ENCODE data around the gene PXN.

PXN gene

DNA sequence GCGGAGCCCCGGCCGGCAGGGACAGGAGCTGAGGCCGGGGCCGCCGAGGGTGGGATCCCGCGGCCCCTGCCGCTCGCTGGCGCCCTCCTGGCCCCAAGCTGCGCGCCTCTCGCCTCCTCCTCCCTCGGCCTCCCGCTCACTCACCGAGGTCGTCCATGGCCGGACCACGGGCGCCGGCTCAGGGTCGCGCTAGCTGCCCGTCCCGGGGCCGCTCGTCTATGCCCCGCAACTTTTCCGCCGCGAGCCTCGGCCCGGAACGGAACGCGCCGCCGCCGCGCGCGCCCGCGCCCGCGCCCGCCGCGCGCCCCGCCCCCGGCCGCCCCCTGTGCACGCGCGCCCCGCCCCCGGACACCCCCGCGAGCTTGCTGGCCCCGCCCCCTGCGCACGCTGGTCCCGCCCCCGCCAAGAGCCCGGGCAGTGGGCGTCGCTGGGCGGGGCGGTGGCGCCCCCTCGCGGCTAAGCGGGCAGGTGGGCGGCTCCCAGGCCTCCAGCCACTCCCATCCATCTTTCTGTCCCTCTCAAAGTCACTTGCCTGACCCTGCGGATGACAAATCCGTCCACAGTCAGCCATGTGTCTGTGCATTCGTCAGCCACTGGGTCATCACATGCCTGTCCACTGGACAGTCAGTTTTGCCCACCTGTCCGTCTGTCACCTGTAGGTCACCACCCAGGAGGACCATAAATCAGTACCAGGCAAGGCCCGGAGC, at the start of gene PXN:
TSS of gene PXN (minus strand) at position 258 of the 707 bp plus-strand sequence. CDS start at position 157, 101 bp downstream.
- DNase-seq (ENCODE audit: low read depth) = peak; percentile 85

GRCh38 chr12:120314220-120314619, 48.7 kb upstream of the PXN start:
- DNase-seq (ENCODE audit: low read depth) = no peak

- DNase-seq (ENCODE audit: low read depth) = peak; percentile 84
Measured at GRCh38 chr12:120301962-120302815, 36.7 kb upstream of the PXN start, which contains the start of gene SIRT4. TSS of gene SIRT4 (plus strand) at chr12:120302321. CDS start at chr12:120303562, 1,241 bp downstream.

DNA sequence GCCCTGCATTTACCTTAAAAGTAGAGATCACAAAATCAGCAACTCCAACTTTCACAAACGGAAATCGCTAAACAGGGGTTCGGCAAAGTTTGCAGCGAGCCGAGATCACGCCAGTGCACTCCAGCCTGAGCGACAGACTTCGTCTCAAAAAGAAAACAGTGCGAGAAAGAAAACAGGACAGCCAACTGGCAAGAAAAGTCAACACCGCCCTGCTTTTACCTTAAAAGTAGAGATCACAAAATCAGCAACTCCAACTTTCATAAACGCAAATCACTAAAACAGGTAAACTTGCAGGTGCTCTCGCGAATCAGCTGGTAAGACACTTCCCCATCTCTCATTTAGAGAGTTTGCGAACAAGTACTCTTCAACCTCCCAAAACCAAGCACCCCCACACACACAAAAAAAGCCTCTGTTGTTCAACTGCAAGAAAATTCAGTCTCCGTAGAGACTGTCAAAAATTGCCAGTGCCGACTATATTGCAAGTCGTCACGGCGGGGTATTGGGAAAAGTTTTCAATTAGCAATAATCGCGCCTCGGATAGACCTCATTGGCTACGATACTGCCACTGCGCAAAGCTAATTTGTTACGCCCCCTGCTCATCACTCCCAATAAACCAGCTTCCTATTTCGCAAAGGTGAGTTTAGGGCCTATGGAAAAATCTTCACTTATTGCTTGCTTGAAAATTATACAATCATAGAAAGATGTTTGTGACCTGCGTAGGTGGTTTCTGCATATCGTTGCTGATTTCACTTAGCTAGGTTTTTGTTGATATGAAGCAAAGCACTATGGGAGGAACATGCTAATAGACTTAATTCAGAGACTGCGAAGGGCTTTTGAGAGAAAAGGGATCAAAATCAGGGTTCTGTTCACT, 27.4 kb upstream of the PXN start, which contains the start of gene RNU4-1:
TSS of gene RNU4-1 (minus strand) at position 577 of the 871 bp plus-strand sequence.
- peak; percentile 67 for DNase-seq (ENCODE audit: low read depth)

- DNase-seq (ENCODE audit: low read depth) = peak; percentile 4
Measured at GRCh38 chr12:120292411-120292660, 26.8 kb upstream of the PXN start.

- DNase-seq (ENCODE audit: low read depth) = no peak
Measured at GRCh38 chr12:120290609-120291305, 25.2 kb upstream of the PXN start.

DNA sequence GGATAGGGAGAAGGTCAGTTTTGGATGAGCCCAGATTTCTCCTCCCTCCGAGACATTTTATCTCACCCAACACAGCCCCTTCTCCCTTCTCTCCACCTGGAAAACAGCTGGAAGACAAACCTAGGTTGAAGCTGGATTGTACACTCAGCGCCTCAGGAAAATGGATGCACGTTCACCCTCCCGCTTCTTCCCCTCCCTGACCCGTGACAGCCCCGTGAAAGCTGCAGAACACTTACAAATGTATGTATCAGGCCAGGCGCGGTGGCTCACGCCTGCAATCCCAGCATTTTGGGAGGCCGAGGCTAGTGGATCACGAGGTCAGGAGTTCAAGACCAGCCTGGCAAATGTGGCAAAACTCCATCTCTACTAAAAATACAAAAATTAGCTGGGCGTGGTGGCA, 22.0 kb upstream of the PXN start:
- no peak for DNase-seq (ENCODE audit: low read depth)

- no peak for DNase-seq (ENCODE audit: low read depth)
Measured at GRCh38 chr12:120286768-120287490, 21.4 kb upstream of the PXN start.

DNA sequence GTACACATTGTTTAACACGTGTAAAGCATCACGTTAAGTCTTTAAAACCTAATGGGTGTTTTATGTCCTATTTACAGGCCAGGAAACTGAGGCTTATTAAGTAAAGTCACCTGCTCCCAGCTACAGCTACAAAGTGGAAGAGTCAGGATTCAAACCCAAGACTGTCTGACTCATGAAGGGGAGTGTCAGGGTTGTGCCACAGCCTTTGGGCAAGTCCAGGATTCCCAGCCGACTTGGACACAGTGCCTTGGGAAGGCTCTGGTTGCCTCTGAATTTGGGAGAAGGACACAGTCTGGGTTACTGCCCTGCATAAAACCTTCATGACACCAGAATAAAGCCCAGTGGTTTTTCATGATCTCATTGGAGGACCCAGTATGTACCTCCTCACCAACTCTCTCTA, 18.9 kb upstream of the PXN start:
- no peak for DNase-seq (ENCODE audit: low read depth)

- no peak for DNase-seq (ENCODE audit: low read depth)
Measured at GRCh38 chr12:120283318-120283717, 17.8 kb upstream of the PXN start.

DNA sequence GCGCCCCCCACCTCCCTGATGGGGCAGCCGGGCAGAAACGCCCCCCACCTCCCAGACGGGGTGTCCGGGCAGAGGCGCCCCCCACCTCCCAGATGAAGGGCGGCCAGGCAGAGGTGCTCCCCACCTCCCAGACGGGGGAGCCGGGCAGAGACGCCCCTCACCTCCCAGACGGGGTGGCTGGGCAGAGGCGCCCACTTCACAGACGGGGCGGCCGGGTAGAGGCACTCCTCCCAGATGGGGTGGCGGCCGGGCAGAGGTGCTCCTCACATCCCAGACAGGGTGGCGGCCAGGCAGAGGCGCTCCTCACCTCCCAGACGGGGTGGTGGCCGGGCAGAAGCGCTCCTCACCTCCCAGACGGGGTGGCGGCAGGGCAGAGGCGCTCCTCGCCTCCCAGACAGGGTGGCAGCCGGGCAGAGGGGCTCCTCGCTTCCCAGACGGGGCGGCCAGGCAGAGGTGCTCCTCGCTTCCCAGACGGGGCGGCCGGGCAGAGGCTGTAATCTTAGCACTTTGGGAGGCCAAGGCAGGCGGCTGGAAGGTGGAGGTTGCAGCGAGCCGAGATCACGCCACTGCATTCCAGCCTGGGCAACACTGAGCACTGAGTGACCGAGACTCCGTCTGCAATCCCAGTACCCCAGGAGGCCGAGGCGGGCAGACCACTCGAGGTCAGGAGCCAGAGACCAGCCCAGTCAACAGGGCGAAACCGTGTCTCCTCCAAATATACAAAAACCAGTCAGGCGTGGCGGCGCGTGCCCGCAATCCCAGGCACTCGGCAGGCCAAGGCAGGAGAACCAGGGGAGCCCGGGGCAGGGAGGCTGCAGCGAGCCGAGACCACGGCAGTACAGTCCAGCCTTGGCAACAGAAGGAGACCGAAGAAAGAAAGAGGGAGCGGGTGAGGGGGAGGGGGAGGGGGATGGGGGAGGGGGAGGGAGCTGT, 12.9 kb upstream of the PXN start:
- no peak for DNase-seq (ENCODE audit: low read depth)

DNA sequence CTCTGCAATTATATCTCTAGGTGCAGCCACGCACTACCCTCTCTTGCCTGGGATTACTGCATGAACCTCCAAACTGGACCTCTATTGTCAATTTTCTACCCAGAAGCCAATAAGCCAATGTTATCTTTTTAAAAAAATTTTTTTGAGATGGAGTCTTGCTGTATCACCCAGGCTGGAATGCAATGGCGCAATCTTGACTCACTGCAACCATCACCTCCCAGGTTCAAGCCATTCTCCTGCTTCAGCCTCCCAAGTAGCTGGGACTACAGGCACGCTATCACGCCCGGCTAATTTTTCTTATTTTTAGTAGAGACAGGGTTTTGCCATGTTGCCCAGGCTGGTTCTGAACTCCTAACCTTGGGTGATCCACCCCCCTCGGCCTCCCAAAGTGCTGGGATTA, 11.2 kb upstream of the PXN start:
- no peak for DNase-seq (ENCODE audit: low read depth)

DNA sequence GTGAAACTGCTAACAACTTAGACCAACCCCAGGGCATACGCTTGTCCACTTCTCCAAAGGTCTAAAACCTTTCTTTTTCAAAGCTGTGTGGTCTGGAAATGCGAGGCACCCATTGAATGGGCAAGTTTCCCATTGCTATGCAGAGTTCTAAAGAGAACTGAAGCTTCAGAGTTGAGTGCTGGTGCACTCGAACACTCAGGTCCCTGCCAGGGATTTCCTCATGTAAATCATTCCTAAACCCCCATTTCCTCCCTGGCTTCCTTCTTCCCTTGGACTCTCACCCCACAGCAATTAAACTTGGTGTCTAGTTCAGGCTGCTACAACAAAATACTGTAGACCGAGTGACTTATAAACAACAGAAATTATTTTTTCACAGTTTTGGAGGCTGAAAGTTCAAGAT, 2.2 kb upstream of the PXN start:
- DNase-seq (ENCODE audit: low read depth) = no peak

DNA sequence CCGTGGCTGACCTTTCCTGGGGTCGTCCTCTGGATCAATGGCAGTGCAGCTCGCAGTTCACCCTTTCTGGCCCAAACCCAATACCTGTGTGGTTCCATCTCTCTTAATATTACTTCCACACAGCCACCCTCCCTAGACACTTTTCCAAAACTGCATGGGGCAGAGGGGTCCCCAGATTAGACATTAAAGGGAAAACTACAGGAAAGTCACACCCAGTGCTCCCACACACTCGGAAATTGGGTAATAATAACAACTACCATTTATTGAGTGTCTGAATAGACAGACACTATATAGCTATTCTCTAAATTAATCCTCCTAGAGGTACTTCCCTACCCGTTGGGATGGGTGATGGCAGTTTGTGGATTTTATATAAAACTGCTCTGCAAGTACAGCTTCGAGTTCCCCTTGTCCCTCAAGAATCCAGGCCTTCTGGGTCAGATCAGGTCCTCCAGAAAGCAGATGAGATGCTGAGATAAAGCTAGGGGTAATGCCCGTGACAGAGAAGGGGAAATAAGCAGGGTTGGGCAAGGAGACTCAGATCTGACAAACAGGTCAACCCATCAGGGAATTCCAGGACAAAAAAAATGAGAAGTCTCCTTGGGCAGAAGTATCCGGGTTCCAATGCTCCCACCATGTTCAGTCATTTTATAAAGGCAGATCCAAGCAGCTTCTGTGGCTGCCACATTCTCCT, 795 bp upstream of the PXN start:
- no peak for DNase-seq (ENCODE audit: low read depth)

- no peak for DNase-seq (ENCODE audit: low read depth)
Measured at GRCh38 chr12:120264904-120265472, 542 bp downstream of the PXN start.

GRCh38 chr12:120264086-120264903, 1.2 kb downstream of the PXN start:
- no peak for DNase-seq (ENCODE audit: low read depth)

DNA sequence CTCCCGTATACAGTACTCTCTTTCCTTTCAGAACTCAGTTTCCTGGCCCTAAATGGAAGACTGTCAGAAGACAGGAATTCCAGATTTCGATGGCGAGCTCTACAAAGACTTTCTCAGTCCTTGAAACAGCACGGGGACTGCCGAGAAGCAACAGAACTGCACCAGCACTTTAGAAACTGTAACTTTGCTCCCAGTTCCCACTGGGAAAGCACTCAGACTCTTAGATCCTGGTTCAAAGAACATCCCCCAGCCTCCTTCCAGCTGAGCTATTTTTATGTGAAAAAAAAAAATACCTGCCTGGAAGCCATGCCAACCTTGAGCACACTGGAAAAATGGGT, 1.8 kb downstream of the PXN start:
- no peak for DNase-seq (ENCODE audit: low read depth)
